Esophagus squamous epithelium (tissue), 5 donors: ENCODE measurements around the gene NIT2. TPM values are rescaled to one million over a fixed set of nuclear protein-coding genes. Genes with fewer than 3 reads are reported as not detected.

ENCODE experiments used
- DNase-seq: peaks from one replicate; lab custom pipeline; 2025; lab: John Stamatoyannopoulos, UW
- H3K27ac ChIP-seq, 4 donors: fragments of 200-600 bp; sonication (generic); one replicate each; pipeline ENCODE4 v1.5.1; 2016 to 2019; ENCODE audit warnings: mild to moderate bottlenecking in 1 of 4
- H3K27me3 ChIP-seq, 4 donors: fragments of 200-600 bp; sonication (generic); 1 replicate in 3 of 4; 2 replicates in 1 of 4; pipeline versions ENCODE4 v1.5.1 to v1.6.0; 2017 to 2021; ENCODE audit warnings: antibody characterized with exemption in 1 of 4
- H3K36me3 ChIP-seq, 3 donors: fragments of 200-600 bp; sonication (generic); one replicate each; pipeline ENCODE4 v1.5.1; 2016 to 2019
- H3K4me1 ChIP-seq, 3 donors: fragments of 200-600 bp; sonication (generic); one replicate each; pipeline ENCODE4 v1.5.1; 2017 to 2019
- H3K4me3 ChIP-seq, 4 donors: fragments of 200-600 bp; sonication (generic); 1 replicate in 3 of 4; 2 replicates in 1 of 4; pipeline ENCODE4 v1.5.1; 2016 to 2019; ENCODE audit warnings: mild to moderate bottlenecking in 2 of 4, moderate library complexity in 1 of 4
- H3K9me3 ChIP-seq, 3 donors: fragments of 200-600 bp; sonication (generic); one replicate each; pipeline ENCODE4 v1.5.1; 2016 to 2019
- POLR2A ChIP-seq, 4 donors: fragments of 450-650 bp; IDR thresholded peaks; one replicate each; pipeline ENCODE4 v1.6.1; 2017; ENCODE audit warnings: antibody characterized with exemption in 4 of 4, mild to moderate bottlenecking in 4 of 4, moderate library complexity in 3 of 4
- WGBS, 2 donors: methylation state at CpG; one replicate each; pipeline ENCODE4 v1.1.5; 2018; 5-methylcytosine and 5-hydroxymethylcytosine counted together
- intact Hi-C: fragments of 100-400 bp; cut with DNase I; formaldehyde crosslinking; loops from one replicate; pipeline ENCODE4 v1.15.0; 2022
- total RNA-seq, 4 donors: library from RNA; depleted of rRNA; stranded (reverse); fragments of >200 nt; gene quantifications; one replicate each; pipeline ENCODE4 v1.1.0, GENCODE V29; 2016
- TF ChIP-seq, protein P1 (sequence below), 6 experiments: fragments of 450-650 bp in 4 of 6; fragments of 200-600 bp in 2 of 6; sonication (generic) in 2 of 6; IDR thresholded peaks; one replicate each; pipeline ENCODE4 v1.5.1; 2016 to 2019; ENCODE audit warnings: antibody characterized with exemption in 6 of 6, mild to moderate bottlenecking in 4 of 6, moderate library complexity in 4 of 6
- donor health status: DM: yes; HTN: yes; CAD: no.

Gene NIT2
- total RNA-seq, 4 donors from 2014 or later: 12.5 to 37.2 (median 23.8) TPM

DNA sequence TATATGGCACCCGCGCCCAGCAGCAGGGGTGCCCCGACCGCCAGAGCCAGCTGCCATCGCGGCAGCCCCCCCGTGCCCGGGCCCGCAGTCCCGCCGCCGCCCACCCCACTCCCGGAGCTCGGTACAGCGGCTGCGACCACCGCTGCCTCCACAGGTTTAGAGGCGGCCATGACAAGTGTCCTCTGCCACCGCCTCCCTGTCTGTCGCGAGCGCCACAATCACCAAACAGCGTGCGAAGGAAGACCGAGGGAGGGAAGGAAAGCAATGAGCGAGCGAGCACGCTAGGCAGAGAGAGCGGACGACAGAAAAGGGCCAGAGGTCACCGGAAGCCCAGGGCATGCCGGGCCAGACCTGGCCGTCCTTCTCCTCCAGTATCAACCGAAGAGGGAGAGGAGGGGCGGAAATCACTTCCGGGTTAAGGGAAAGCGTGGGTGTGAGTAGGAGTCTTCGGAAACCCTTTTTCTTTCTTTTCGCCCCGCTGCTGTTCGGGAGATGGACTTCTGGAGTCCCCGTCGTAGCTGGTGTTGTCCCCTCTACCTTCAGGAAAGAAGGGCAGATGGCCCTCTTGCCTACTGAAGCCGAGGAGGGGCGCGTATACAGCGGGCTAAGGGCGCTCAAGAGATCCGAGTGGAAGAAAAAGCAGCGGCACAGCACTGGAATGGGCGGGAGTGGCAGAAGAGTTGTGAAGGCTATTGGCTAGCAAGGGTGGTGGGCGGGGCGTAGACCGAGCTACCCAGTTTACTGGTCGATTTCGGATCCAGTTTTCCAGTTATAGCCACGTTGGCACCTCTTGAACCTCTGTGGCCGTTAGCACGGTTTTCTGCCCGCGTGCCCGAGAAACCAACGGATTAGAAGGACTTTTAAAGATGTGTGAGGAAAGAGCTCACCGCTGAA lies 66.5 kb downstream of the NIT2 start, which contains the start of the genes LNP1 and TOMM70:
Gene LNP1, plus strand, starts transcription at position 760 of the 894 bp plus-strand sequence. CDS start 28,191 bp downstream, outside the sequence.
Gene TOMM70, minus strand, starts transcription at position 310 of the 894 bp plus-strand sequence. Its CDS starts 140 bp downstream, at position 170.
- peak; percentile 79 for DNase-seq
- 0% methylated on average over 21 to 34 of the region's 64 CpGs for WGBS, 2 donors
- H3K4me3 ChIP-seq: peak within 1 kb of the TSS; percentile 89 to 96 (median 91)
- H3K27me3 ChIP-seq: no peaks in the 10 kb centered on the region
- H3K9me3 ChIP-seq: no peaks in the 10 kb centered on the region
- intact Hi-C loops: no loop called here
- peaks cover 10 to 69% (median 30%) of the 10 kb centered on the region in 3 donors for H3K4me1 ChIP-seq
- TF ChIP-seq, protein P1, sequence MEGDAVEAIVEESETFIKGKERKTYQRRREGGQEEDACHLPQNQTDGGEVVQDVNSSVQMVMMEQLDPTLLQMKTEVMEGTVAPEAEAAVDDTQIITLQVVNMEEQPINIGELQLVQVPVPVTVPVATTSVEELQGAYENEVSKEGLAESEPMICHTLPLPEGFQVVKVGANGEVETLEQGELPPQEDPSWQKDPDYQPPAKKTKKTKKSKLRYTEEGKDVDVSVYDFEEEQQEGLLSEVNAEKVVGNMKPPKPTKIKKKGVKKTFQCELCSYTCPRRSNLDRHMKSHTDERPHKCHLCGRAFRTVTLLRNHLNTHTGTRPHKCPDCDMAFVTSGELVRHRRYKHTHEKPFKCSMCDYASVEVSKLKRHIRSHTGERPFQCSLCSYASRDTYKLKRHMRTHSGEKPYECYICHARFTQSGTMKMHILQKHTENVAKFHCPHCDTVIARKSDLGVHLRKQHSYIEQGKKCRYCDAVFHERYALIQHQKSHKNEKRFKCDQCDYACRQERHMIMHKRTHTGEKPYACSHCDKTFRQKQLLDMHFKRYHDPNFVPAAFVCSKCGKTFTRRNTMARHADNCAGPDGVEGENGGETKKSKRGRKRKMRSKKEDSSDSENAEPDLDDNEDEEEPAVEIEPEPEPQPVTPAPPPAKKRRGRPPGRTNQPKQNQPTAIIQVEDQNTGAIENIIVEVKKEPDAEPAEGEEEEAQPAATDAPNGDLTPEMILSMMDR (IDR thresholded peaks at IDR 0.05): no peak
- peak in 1 of 4 donors; percentile 69 for TF ChIP-seq POLR2A (IDR thresholded peaks at IDR 0.05)
- H3K36me3 ChIP-seq: no peaks in the 10 kb centered on the region
- peak within 1 kb of the TSS; percentile 91 to 94 (median 92) for H3K27ac ChIP-seq

DNA sequence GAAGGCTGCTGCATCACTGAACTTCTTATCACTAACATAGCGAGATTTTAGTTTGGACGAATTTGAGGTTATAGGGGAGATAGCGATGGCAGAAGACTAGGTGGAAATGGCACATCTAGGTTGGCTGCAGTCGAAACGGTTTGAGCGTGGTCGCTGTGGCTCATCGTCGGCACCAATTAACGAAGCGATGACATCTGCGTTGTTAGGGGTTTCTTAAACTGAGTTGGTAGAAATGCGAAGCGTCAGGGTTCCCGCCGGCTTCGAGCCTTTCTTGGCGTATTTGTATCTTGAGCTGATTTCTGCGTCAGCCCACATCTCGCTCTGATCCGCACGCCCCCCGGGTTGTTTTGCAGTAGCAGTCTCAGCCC lies 67.1 kb downstream of the NIT2 start:
- peak overlapping the region; percentile 91 to 94 (median 92) for H3K27ac ChIP-seq
- peaks cover 10 to 62% (median 30%) of the 10 kb centered on the region in 3 donors for H3K4me1 ChIP-seq
- no peaks in the 10 kb centered on the region for H3K36me3 ChIP-seq
- intact Hi-C loops: no loop called here
- WGBS, 2 donors: 0 to 2% methylated on average over 9 to 23 of the region's 23 CpGs
- peak overlapping the region; percentile 89 to 96 (median 91) for H3K4me3 ChIP-seq
- no peaks in the 10 kb centered on the region for H3K27me3 ChIP-seq
- no peak for TF ChIP-seq POLR2A (IDR thresholded peaks at IDR 0.05)
- TF ChIP-seq, protein P1 (IDR thresholded peaks at IDR 0.05): no peak
- DNase-seq: no peak
- no peaks in the 10 kb centered on the region for H3K9me3 ChIP-seq

DNA sequence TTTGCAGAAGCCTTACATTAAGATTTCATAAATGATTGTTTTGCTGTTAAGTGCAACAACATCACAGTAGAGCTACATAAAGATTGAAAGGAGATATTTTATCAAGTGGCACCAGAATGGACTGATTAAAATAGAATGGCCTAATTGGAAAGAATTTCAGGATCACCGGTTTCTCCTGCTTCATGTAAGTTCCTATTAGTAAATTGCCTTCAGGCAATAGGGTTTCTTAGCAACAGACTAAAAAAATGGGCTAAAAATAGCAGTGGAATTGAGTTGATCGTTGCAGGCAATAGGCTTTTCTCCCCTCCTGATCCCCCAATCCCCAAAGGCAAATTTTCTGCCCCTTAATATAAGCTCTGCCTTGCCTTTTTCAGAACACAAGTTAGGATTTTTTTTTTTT lies 67.7 kb downstream of the NIT2 start:
- intact Hi-C loops: no loop called here
- H3K27me3 ChIP-seq: no peaks in the 10 kb centered on the region
- no peak for DNase-seq
- no peak for TF ChIP-seq POLR2A (IDR thresholded peaks at IDR 0.05)
- TF ChIP-seq, protein P1 (IDR thresholded peaks at IDR 0.05): no peak
- no peaks in the 10 kb centered on the region for H3K36me3 ChIP-seq
- H3K27ac ChIP-seq: peak overlapping the region; percentile 91 to 94 (median 92)
- H3K4me1 ChIP-seq: peaks cover 10 to 56% (median 30%) of the 10 kb centered on the region in 3 donors
- WGBS, 2 donors: 2% methylated on average over 2 of the region's 2 CpGs
- peak overlapping the region; percentile 89 to 96 (median 91) for H3K4me3 ChIP-seq
- H3K9me3 ChIP-seq: no peaks in the 10 kb centered on the region

DNA sequence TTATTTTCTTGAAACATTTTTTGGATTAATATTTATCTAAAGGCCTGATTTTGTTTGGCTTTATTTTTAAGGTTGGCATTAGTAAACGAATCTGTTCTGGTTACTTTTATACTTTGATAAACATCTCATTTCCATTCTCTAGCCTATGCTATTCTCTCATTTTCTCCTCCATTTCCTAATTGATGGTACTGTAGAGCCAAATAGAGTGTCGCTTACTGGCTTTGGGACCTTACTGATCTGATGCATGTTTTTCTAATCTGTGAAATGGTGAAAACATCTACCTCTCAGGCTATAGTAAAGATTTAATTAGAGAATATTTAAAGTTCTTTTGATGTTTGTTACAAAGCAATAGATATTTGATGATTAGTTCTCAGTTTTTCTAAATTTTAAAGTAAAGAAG lies 68.3 kb downstream of the NIT2 start:
- TF ChIP-seq, protein P1 (IDR thresholded peaks at IDR 0.05): no peak
- TF ChIP-seq POLR2A (IDR thresholded peaks at IDR 0.05): no peak
- peak overlapping the region in 2 of 4 donors; percentile 89 to 93 for H3K4me3 ChIP-seq
- 43 to 46% methylated on average over 2 of the region's 2 CpGs for WGBS, 2 donors
- DNase-seq: no peak
- intact Hi-C loops: no loop called here
- no peaks in the 10 kb centered on the region for H3K9me3 ChIP-seq
- H3K36me3 ChIP-seq: no peaks in the 10 kb centered on the region
- no peaks in the 10 kb centered on the region for H3K27me3 ChIP-seq
- no peak overlapping the region for H3K27ac ChIP-seq
- H3K4me1 ChIP-seq: peaks cover 10 to 50% (median 30%) of the 10 kb centered on the region in 3 donors
